SH-SY5Y (cell line): Measurements from ENCODE around the gene DUSP28.

Source experiments
- GATA2 ChIP-seq: IDR thresholded peaks from 2 replicates; pipeline ENCODE4 v1.6.1; 2011; ENCODE audit warnings: mild to moderate bottlenecking, low read depth, low read length
- GATA3 ChIP-seq: IDR thresholded peaks from 2 replicates; pipeline ENCODE4 v1.6.1; 2011; ENCODE audit warnings: low read depth, mild to moderate bottlenecking, low read length, moderate library complexity

DNA sequence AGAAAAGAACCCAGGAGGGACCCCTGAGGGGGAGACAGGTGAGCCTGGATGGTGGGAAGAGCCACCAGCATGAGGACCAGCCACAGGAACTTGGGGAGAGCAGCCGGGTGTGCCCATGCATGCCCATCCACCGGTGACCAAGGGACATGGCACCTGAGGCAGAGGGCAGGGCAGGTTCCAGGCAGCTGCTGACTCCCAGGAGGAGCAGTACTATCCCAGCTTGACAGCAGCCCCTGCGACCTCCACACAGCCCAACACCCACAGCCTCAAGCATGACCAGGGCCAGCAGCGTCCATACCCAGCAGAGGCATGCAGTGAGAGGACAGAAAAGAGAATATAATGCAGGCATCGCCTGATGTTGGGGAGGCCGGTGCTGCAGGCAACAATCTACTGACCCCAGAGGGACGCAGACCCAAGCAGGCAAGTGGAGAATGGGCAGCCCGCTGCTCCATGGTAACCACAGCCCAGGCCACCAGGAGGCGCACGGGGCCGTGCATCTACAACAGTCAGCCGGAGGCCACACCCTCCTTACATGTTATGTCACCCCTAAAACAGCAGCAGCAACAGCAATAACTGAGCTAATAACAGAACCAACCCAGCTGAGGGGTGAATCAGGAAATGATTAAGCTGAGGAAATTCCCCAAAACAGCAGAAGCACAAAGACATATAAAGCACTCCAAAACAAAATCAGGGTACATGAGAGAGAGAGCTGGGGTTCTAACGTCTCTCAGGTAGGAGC lies 46.4 kb upstream of the DUSP28 start:
- TF ChIP-seq GATA3 (no peak), GATA2 (no peak)
